PC-3 (cell line): ENCODE measurements around the gene ACTR3C. TPM values are rescaled to one million over a fixed set of nuclear protein-coding genes. Genes with fewer than 3 reads are reported as not detected.
"Not testable (repeated sequence)": the region's sequence is repeated elsewhere in the genome, so short reads cannot be mapped to it uniquely, and the experiment has no call there.

Source experiments
- ATAC-seq: fragments of 200-7000 bp; cut with Tn5 transposase; 2 replicates; pipeline ENCODE4 v1.9.1; 2020; ENCODE audit warnings: mild to moderate bottlenecking, moderate library complexity
- BruUV-seq: library from RNA; stranded (reverse); fragments of 400-500 nt; replicated peaks from 2 replicates; lab custom pipeline; 2021; lab: Mats Ljungman, UMichigan
- CTCF ChIA-PET: fragments of 300-600 bp; sonication (Branson Sonifier 250); formaldehyde crosslinking; loops from one replicate; lab custom pipeline; 2022; ENCODE audit warnings: antibody characterized with exemption; lab: Charles Lee
- POLR2A ChIA-PET: fragments of 300-600 bp; sonication (Branson Sonifier 250); formaldehyde crosslinking; loops from one replicate; lab custom pipeline; 2022; ENCODE audit warnings: antibody characterized with exemption; ENCODE audit not compliant: unreplicated experiment; lab: Charles Lee
- DNase-seq: peaks from one replicate; pipeline ENCODE4 v3.0.0-alpha.2; 2015
- H2AFZ ChIP-seq: fragments of 300-600 bp; sonication (generic); 2 replicates; pipeline ENCODE4 v1.6.0; 2016; ENCODE audit warnings: antibody characterized with exemption, low read length
- H3F3A ChIP-seq: fragments of 300-600 bp; sonication (generic); one replicate; pipeline ENCODE4 v1.6.0; 2017; ENCODE audit warnings: antibody characterized with exemption, low read length, control low read depth, mild to moderate bottlenecking; ENCODE audit not compliant: unreplicated experiment
- H3K27ac ChIP-seq: fragments of 300-600 bp; sonication (generic); 2 replicates; pipeline ENCODE4 v1.5.1; 2016; ENCODE audit warnings: mild to moderate bottlenecking, low read length
- H3K27me3 ChIP-seq: fragments of 300-600 bp; sonication (generic); 2 replicates; pipeline ENCODE4 v1.6.1; 2016; ENCODE audit warnings: low read length, mixed read lengths
- H3K36me3 ChIP-seq: fragments of 300-600 bp; sonication (generic); 2 replicates; pipeline ENCODE4 v1.6.1; 2016; ENCODE audit warnings: low read depth, mixed run types, low read length, mixed read lengths
- H3K4me1 ChIP-seq: fragments of 300-600 bp; sonication (generic); 2 replicates; pipeline ENCODE4 v1.5.1; 2016; ENCODE audit warnings: low read length; ENCODE audit not compliant: insufficient read depth
- H3K4me2 ChIP-seq: fragments of 300-600 bp; sonication (generic); 2 replicates; pipeline ENCODE4 v1.6.0; 2016; ENCODE audit warnings: low read length
- H3K4me3 ChIP-seq: fragments of 300-600 bp; sonication (generic); 2 replicates; pipeline ENCODE4 v1.5.1; 2016; ENCODE audit warnings: mild to moderate bottlenecking, low read length, mixed read lengths
- H3K79me2 ChIP-seq: fragments of 300-600 bp; sonication (generic); 2 replicates; pipeline ENCODE4 v1.6.1; 2017; ENCODE audit warnings: low read length, mixed read lengths
- H3K9ac ChIP-seq: fragments of 300-600 bp; sonication (generic); 2 replicates; pipeline ENCODE4 v1.6.0; 2016; ENCODE audit warnings: mild to moderate bottlenecking, low read length
- H3K9me2 ChIP-seq: fragments of 300-600 bp; sonication (generic); replicated peaks from 2 replicates; pipeline ENCODE4 v1.6.1; 2016; ENCODE audit warnings: mixed run types, low read length, mixed read lengths
- H3K9me3 ChIP-seq: fragments of 300-600 bp; sonication (generic); 2 replicates; pipeline ENCODE4 v1.6.1; 2016; ENCODE audit warnings: low read length, mixed read lengths
- H4K20me1 ChIP-seq: fragments of 300-600 bp; sonication (generic); 2 replicates; pipeline ENCODE4 v1.6.1; 2016; ENCODE audit warnings: low read length, mixed read lengths
- EZH2 ChIP-seq: fragments of 300-600 bp; sonication (generic); IDR thresholded peaks from one replicate; pipeline ENCODE4 v1.6.1; 2017; ENCODE audit warnings: antibody characterized with exemption, mild to moderate bottlenecking, low read length; ENCODE audit not compliant: unreplicated experiment
- EZH2phosphoT487 ChIP-seq: fragments of 300-600 bp; sonication (generic); IDR thresholded peaks from 2 replicates; pipeline ENCODE4 v1.6.1; 2018; ENCODE audit warnings: mild to moderate bottlenecking, antibody characterized with exemption, low read length, borderline replicate concordance
- intact Hi-C: fragments of 100-400 bp; cut with micrococcal nuclease; formaldehyde crosslinking; loops from 2 replicates; pipeline ENCODE4 v1.9.0; 2023
- total RNA-seq: library from RNA; depleted of rRNA; stranded (reverse); fragments of >200 nt; gene quantifications from 2 replicates; pipeline ENCODE4 v1.2.3, GENCODE V29; 2014
- TF ChIP-seq, protein P1 (sequence below): fragments of 300-600 bp; sonication (generic); conservative IDR thresholded peaks from 2 replicates; pipeline ENCODE4 v1.5.1; 2017; ENCODE audit warnings: antibody characterized with exemption, low read depth, mild to moderate bottlenecking, low read length

The ACTR3C gene
- total RNA-seq, 1 experiment from 2014 or later: 10.8 TPM

DNA sequence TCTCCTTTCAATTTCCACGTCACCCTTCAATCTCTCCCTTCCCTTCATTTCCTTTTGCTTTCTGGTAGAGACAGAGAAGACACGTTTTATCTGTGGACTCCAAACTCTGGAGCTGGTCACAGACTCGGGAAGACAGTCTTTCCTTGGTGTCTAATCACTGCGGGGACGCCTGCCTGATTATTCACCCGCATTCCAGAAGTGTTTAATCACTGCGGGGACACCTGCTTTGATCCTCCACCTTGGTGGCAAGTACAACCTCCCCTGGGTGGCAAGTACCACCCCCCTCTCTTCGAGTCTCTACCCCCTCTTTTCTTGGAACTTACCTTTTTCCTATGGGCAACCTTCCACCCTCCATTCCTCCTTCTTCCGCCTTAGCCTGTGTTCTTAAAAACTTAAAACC, 15.4 kb downstream of the ACTR3C start:
- no peak overlapping the region for H2AFZ ChIP-seq
- no peaks in the 10 kb centered on the region for H3K4me1 ChIP-seq
- no peak for ATAC-seq
- no peak overlapping the region for H3K4me3 ChIP-seq
- H4K20me1 ChIP-seq: no peaks in the 10 kb centered on the region
- H3K79me2 ChIP-seq: no peaks in the 10 kb centered on the region
- H3K9ac ChIP-seq: no peak overlapping the region
- H3K27ac ChIP-seq: no peak overlapping the region
- no peak for DNase-seq
- POLR2A ChIA-PET: no interaction called here
- BruUV-seq: no TSS peak
- intact Hi-C loops: no loop called here
- no peaks in the 10 kb centered on the region for H3K9me3 ChIP-seq
- no peak for TF ChIP-seq EZH2
- TF ChIP-seq EZH2phosphoT487: no peak
- TF ChIP-seq, protein P1, sequence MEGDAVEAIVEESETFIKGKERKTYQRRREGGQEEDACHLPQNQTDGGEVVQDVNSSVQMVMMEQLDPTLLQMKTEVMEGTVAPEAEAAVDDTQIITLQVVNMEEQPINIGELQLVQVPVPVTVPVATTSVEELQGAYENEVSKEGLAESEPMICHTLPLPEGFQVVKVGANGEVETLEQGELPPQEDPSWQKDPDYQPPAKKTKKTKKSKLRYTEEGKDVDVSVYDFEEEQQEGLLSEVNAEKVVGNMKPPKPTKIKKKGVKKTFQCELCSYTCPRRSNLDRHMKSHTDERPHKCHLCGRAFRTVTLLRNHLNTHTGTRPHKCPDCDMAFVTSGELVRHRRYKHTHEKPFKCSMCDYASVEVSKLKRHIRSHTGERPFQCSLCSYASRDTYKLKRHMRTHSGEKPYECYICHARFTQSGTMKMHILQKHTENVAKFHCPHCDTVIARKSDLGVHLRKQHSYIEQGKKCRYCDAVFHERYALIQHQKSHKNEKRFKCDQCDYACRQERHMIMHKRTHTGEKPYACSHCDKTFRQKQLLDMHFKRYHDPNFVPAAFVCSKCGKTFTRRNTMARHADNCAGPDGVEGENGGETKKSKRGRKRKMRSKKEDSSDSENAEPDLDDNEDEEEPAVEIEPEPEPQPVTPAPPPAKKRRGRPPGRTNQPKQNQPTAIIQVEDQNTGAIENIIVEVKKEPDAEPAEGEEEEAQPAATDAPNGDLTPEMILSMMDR: no peak
- no peaks in the 10 kb centered on the region for H3K27me3 ChIP-seq
- no peak overlapping the region for H3K4me2 ChIP-seq
- H3K9me2 ChIP-seq: no peaks in the 10 kb centered on the region
- no peaks in the 10 kb centered on the region for H3K36me3 ChIP-seq
- CTCF ChIA-PET: no interaction called here
- H3F3A ChIP-seq: no peaks in the 10 kb centered on the region

DNA sequence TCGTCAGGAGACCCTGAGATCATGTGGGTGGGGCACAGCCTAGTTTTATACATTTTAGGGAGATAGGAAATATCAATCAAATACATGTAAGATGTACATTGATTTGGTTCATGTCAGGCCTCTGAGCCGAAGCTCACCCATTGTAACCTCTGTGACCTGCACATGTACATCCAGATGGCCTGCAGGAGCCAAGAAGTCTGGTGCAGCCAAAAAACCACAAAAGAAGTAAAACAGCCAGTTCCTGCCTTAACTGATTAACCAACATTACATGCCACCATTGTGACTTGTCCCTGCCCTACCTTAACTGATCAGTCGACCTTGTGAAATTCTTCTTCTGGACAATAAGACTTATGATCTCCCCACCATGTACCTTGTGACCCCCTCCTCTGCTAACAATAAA, 16.2 kb downstream of the ACTR3C start:
- ChIA-PET POLR2A (no interaction called here), CTCF (no interaction called here)
- ATAC-seq (no peak), DNase-seq (no peak)
- Histone ChIP-seq H3K9ac (no peak overlapping the region), H3K27ac (no peak overlapping the region), H3K36me3 (no peaks in the 10 kb centered on the region), H3K9me3 (no peaks in the 10 kb centered on the region), H3K27me3 (no peaks in the 10 kb centered on the region), H3F3A (no peaks in the 10 kb centered on the region), H3K4me2 (no peak overlapping the region), H3K4me1 (no peaks in the 10 kb centered on the region), H3K79me2 (no peaks in the 10 kb centered on the region), H3K9me2 (no peaks in the 10 kb centered on the region), H3K4me3 (no peak overlapping the region), H2AFZ (no peak overlapping the region), H4K20me1 (no peaks in the 10 kb centered on the region)
- no TSS peak for BruUV-seq
- intact Hi-C loops: no loop called here
- TF ChIP-seq, protein P1: no peak
- TF ChIP-seq EZH2 (no peak), EZH2phosphoT487 (no peak)

GRCh38 chr7:150306377-150306776, 17.0 kb downstream of the ACTR3C start:
- intact Hi-C loops, POLR2A ChIA-PET, CTCF ChIA-PET: not testable (repeated sequence)

GRCh38 chr7:150305903-150306284, 17.5 kb downstream of the ACTR3C start:
- H3K9me3 ChIP-seq, H3K9ac ChIP-seq, H4K20me1 ChIP-seq, ATAC-seq, H3K4me2 ChIP-seq, H2AFZ ChIP-seq, H3K79me2 ChIP-seq, H3K4me1 ChIP-seq, H3K27ac ChIP-seq, CTCF ChIA-PET, H3K9me2 ChIP-seq, BruUV-seq, H3F3A ChIP-seq, H3K36me3 ChIP-seq, intact Hi-C loops, POLR2A ChIA-PET, H3K4me3 ChIP-seq, H3K27me3 ChIP-seq, DNase-seq: not testable (repeated sequence)

More at GRCh38 chr7:150306377-150306776, 17.0 kb downstream of the ACTR3C start:
- not testable (repeated sequence) for H4K20me1 ChIP-seq, H3K4me3 ChIP-seq, H3K79me2 ChIP-seq, H3K27me3 ChIP-seq, ATAC-seq, H3K9me2 ChIP-seq, DNase-seq, H3F3A ChIP-seq, BruUV-seq, H3K9me3 ChIP-seq, H2AFZ ChIP-seq, H3K4me1 ChIP-seq, H3K4me2 ChIP-seq, H3K36me3 ChIP-seq, H3K9ac ChIP-seq, H3K27ac ChIP-seq

GRCh38 chr7:150305259-150305902, 18.0 kb downstream of the ACTR3C start:
- H3K4me3 ChIP-seq, H3K9me2 ChIP-seq, POLR2A ChIA-PET, ATAC-seq, H3K4me1 ChIP-seq, H3K9me3 ChIP-seq, intact Hi-C loops, H3K36me3 ChIP-seq, BruUV-seq, DNase-seq, CTCF ChIA-PET, H3K4me2 ChIP-seq, H4K20me1 ChIP-seq, H2AFZ ChIP-seq, H3K27me3 ChIP-seq, H3K27ac ChIP-seq, H3F3A ChIP-seq, H3K9ac ChIP-seq, H3K79me2 ChIP-seq: not testable (repeated sequence)
